Vagina (tissue), 2 donors: Measurements from ENCODE around the gene SNAI1. TPM values are rescaled to one million over a fixed set of nuclear protein-coding genes. Genes with fewer than 3 reads are reported as not detected.
A peak's percentile ranks its signal among the peaks of the same experiment; 100 is the strongest.
"Not testable (repeated sequence)": the region's sequence is repeated elsewhere in the genome, so short reads cannot be mapped to it uniquely, and the experiment has no call there.

Experiments
- DNase-seq, 2 donors: peaks; one replicate each; pipeline ENCODE4 v3.0.0-alpha.2; 2017; ENCODE audit errors: extremely low spot score in 2 of 2
- H3K27ac ChIP-seq: fragments of 200-600 bp; sonication (generic); one replicate; pipeline ENCODE4 v1.5.1; 2019
- H3K27me3 ChIP-seq: fragments of 200-600 bp; sonication (generic); one replicate; pipeline ENCODE4 v1.5.1; 2019
- H3K36me3 ChIP-seq, 2 donors: fragments of 200-600 bp; sonication (generic); one replicate each; pipeline ENCODE4 v1.5.1; 2017 to 2019
- H3K4me1 ChIP-seq: fragments of 200-600 bp; sonication (generic); one replicate; pipeline ENCODE4 v1.5.1; 2019
- H3K4me3 ChIP-seq, 2 donors: fragments of 200-600 bp; sonication (generic); 1 replicate in 1 of 2; 2 replicates in 1 of 2; pipeline ENCODE4 v1.5.1; 2016 to 2019
- H3K9me3 ChIP-seq: fragments of 200-600 bp; sonication (generic); one replicate; pipeline ENCODE4 v1.5.1; 2019
- CTCF ChIP-seq, 3 experiments: fragments of 450-650 bp in 2 of 3; fragments of 200-600 bp in 1 of 3; sonication (generic) in 1 of 3; IDR thresholded peaks; one replicate each; pipeline ENCODE4 v1.5.1; 2017 to 2019; ENCODE audit warnings: antibody characterized with exemption in 3 of 3, mild to moderate bottlenecking in 2 of 3, moderate library complexity in 2 of 3
- POLR2A ChIP-seq, 2 donors: fragments of 450-650 bp; IDR thresholded peaks; one replicate each; pipeline ENCODE4 v1.6.1; 2017; ENCODE audit warnings: antibody characterized with exemption in 2 of 2, mild to moderate bottlenecking in 2 of 2, moderate library complexity in 2 of 2
- POLR2AphosphoS5 ChIP-seq, 2 donors: sonication (generic); formaldehyde crosslinking; IDR thresholded peaks; one replicate each; pipeline ENCODE4 v1.9.0; 2017; ENCODE audit warnings: antibody characterized with exemption in 2 of 2, mild to moderate bottlenecking in 2 of 2, low read depth in 1 of 2; ENCODE audit not compliant: insufficient read depth in 1 of 2
- intact Hi-C: fragments of 100-400 bp; cut with DNase I; formaldehyde crosslinking; loops from one replicate; pipeline ENCODE4 v1.15.1; 2023
- total RNA-seq: library from RNA; depleted of rRNA; stranded (reverse); fragments of >200 nt; gene quantifications from one replicate; pipeline ENCODE4 v1.2.3, GENCODE V29; 2016

Gene SNAI1
- total RNA-seq, 1 donor from 2014 or later: 19.9 TPM

DNA sequence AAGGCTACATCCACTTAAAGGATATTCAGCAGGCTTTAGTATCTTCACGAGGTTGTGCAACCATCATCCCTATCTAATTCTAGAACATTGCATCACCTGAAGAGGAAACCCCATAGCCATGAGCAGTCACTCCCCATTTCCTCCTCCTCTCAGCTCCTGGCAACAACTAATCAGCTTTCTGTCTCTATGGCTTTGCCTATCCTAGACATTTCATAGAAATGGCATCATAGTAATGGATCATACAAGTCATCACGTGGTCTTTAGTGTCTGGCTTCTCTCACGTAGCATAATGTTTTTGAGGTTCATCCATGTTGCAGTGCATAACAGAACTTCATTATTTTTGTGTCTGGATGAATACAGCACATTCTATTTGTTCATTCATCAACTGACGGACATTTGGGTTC, 20.5 kb downstream of the SNAI1 start:
- no peaks in the 10 kb centered on the region for H3K36me3 ChIP-seq
- TF ChIP-seq POLR2AphosphoS5 (IDR thresholded peaks at IDR 0.05; ENCODE audit: insufficient read depth in 1 of 2, low read depth in 1 of 2) (peak in 1 of 2 donors; percentile 38), CTCF (IDR thresholded peaks at IDR 0.05) (no peak)
- no peaks in the 10 kb centered on the region for H3K27me3 ChIP-seq
- H3K27ac ChIP-seq: no peak overlapping the region
- DNase-seq: no peak
- no peaks in the 10 kb centered on the region for H3K4me1 ChIP-seq
- H3K9me3 ChIP-seq: no peaks in the 10 kb centered on the region
- no peak overlapping the region for H3K4me3 ChIP-seq
- intact Hi-C loops: no loop called here

GRCh38 chr20:50004229-50004628, 21.4 kb downstream of the SNAI1 start:
- Histone ChIP-seq H3K27me3 (no peaks in the 10 kb centered on the region), H3K27ac (no peak overlapping the region), H3K4me3 (no peak overlapping the region), H3K36me3 (no peaks in the 10 kb centered on the region), H3K4me1 (no peaks in the 10 kb centered on the region), H3K9me3 (no peaks in the 10 kb centered on the region)
- no peak for TF ChIP-seq POLR2A (IDR thresholded peaks at IDR 0.05)
- no peak for TF ChIP-seq POLR2AphosphoS5 (IDR thresholded peaks at IDR 0.05; ENCODE audit: insufficient read depth in 1 of 2, low read depth in 1 of 2)
- TF ChIP-seq CTCF (IDR thresholded peaks at IDR 0.05): no peak
- DNase-seq: no peak
- intact Hi-C loops: no loop called here

GRCh38 chr20:50005471-50005981, 22.7 kb downstream of the SNAI1 start:
- no peak for DNase-seq
- no peaks in the 10 kb centered on the region for H3K36me3 ChIP-seq
- H3K27ac ChIP-seq: no peak overlapping the region
- H3K4me1 ChIP-seq: peaks cover 4% of the 10 kb centered on the region
- intact Hi-C loops: no loop called here
- H3K27me3 ChIP-seq: no peaks in the 10 kb centered on the region
- no peak overlapping the region for H3K4me3 ChIP-seq
- H3K9me3 ChIP-seq: no peaks in the 10 kb centered on the region
- no peak for TF ChIP-seq POLR2A (IDR thresholded peaks at IDR 0.05)
- no peak for TF ChIP-seq POLR2AphosphoS5 (IDR thresholded peaks at IDR 0.05; ENCODE audit: insufficient read depth in 1 of 2, low read depth in 1 of 2)

GRCh38 chr20:50007369-50007768, 24.6 kb downstream of the SNAI1 start:
- Histone ChIP-seq H3K27ac (no peak overlapping the region), H3K4me3 (no peak overlapping the region), H3K4me1 (peaks cover 4% of the 10 kb centered on the region), H3K27me3 (no peaks in the 10 kb centered on the region), H3K36me3 (no peaks in the 10 kb centered on the region), H3K9me3 (no peaks in the 10 kb centered on the region)
- DNase-seq: no peak
- intact Hi-C loops: no loop called here
- no peak for TF ChIP-seq CTCF (IDR thresholded peaks at IDR 0.05)
- no peak for TF ChIP-seq POLR2A (IDR thresholded peaks at IDR 0.05)
- TF ChIP-seq POLR2AphosphoS5 (IDR thresholded peaks at IDR 0.05; ENCODE audit: insufficient read depth in 1 of 2, low read depth in 1 of 2): no peak

GRCh38 chr20:50008007-50008406, 25.2 kb downstream of the SNAI1 start:
- Histone ChIP-seq H3K36me3 (no peaks in the 10 kb centered on the region), H3K27ac (no peak overlapping the region), H3K27me3 (no peaks in the 10 kb centered on the region), H3K9me3 (no peaks in the 10 kb centered on the region), H3K4me1 (peaks cover 4% of the 10 kb centered on the region), H3K4me3 (no peak overlapping the region)
- TF ChIP-seq POLR2AphosphoS5 (IDR thresholded peaks at IDR 0.05; ENCODE audit: insufficient read depth in 1 of 2, low read depth in 1 of 2): no peak
- intact Hi-C loops: no loop called here
- no peak for DNase-seq

GRCh38 chr20:50009521-50010454, 27.0 kb downstream of the SNAI1 start:
- H3K4me3 ChIP-seq: peak overlapping the region; percentile 1 to 21
- DNase-seq: no peak
- H3K27me3 ChIP-seq: no peaks in the 10 kb centered on the region
- peaks cover 4% of the 10 kb centered on the region for H3K4me1 ChIP-seq
- TF ChIP-seq CTCF (IDR thresholded peaks at IDR 0.05): no peak
- intact Hi-C loops: no loop called here
- no peaks in the 10 kb centered on the region for H3K36me3 ChIP-seq
- H3K27ac ChIP-seq: no peak overlapping the region
- H3K9me3 ChIP-seq: no peaks in the 10 kb centered on the region

- DNase-seq, H3K4me3 ChIP-seq, H3K36me3 ChIP-seq, H3K27ac ChIP-seq, intact Hi-C loops, H3K27me3 ChIP-seq, H3K9me3 ChIP-seq: not testable (repeated sequence)
- H3K4me1 ChIP-seq: peaks cover 13% of the 10 kb centered on the region
These were observed 28.8 kb downstream of the SNAI1 start for GRCh38 chr20:50011597-50011996.
